Measurements from ENCODE around the gene NRP2.

GRCh38 chr2:205759732-205760131 is 77.4 kb downstream of the NRP2 start:
- no peak for TF ChIP-seq CTCF (IDR thresholded peaks at IDR 0.05)
- TF ChIP-seq POLR2AphosphoS5 (IDR thresholded peaks at IDR 0.05) = no peak
- TF ChIP-seq POLR2A (IDR thresholded peaks at IDR 0.05) = no peak

Data from prostate gland (tissue), 2 donors.